Large intestine (tissue), 3 donors: Measurements from ENCODE around the gene PPIP5K1. TPM values are rescaled to one million over a fixed set of nuclear protein-coding genes. Genes with fewer than 3 reads are reported as not detected.
"Not testable (repeated sequence)": the region's sequence is repeated elsewhere in the genome, so short reads cannot be mapped to it uniquely, and the experiment has no call there.

Source experiments
- DNase-seq, 2 donors: peaks; one replicate each; pipeline versions ENCODE4 v3.0.0 to v3.0.0-alpha.2; 2013
- H3K27ac ChIP-seq: one replicate; pipeline ENCODE4 v1.5.1; 2013; ENCODE audit warnings: low read length
- H3K27me3 ChIP-seq: 2 replicates; pipeline ENCODE4 v1.6.1; 2013; ENCODE audit warnings: low read length; ENCODE audit not compliant: control insufficient read depth, insufficient read depth
- H3K36me3 ChIP-seq: 2 replicates; pipeline ENCODE4 v1.6.1; 2013; ENCODE audit warnings: low read length; ENCODE audit not compliant: control insufficient read depth, insufficient read depth
- H3K4me1 ChIP-seq: one replicate; pipeline ENCODE4 v1.6.1; 2013; ENCODE audit warnings: low read length; ENCODE audit not compliant: control insufficient read depth, insufficient read depth
- H3K4me3 ChIP-seq: one replicate; pipeline ENCODE4 v1.5.1; 2013; ENCODE audit warnings: low read length
- H3K9me3 ChIP-seq: one replicate; pipeline ENCODE4 v1.6.1; 2013; ENCODE audit warnings: mild to moderate bottlenecking, low read depth, low read length, moderate library complexity; ENCODE audit not compliant: control insufficient read depth
- WGBS: methylation state at CpG from one replicate; pipeline ENCODE4 v1.1.5; 2013; ENCODE audit warnings: low lambda C conversion rate; ENCODE audit not compliant: insufficient coverage; 5-methylcytosine and 5-hydroxymethylcytosine counted together
- polyA plus RNA-seq: library from polyadenylated mRNA; unstranded; fragments of 120-200 nt; gene quantifications from one replicate; pipeline ENCODE4 v1.2.1, GENCODE V29; 2013

PPIP5K1 gene
- polyA plus RNA-seq, 1 donor: 159 TPM

DNA sequence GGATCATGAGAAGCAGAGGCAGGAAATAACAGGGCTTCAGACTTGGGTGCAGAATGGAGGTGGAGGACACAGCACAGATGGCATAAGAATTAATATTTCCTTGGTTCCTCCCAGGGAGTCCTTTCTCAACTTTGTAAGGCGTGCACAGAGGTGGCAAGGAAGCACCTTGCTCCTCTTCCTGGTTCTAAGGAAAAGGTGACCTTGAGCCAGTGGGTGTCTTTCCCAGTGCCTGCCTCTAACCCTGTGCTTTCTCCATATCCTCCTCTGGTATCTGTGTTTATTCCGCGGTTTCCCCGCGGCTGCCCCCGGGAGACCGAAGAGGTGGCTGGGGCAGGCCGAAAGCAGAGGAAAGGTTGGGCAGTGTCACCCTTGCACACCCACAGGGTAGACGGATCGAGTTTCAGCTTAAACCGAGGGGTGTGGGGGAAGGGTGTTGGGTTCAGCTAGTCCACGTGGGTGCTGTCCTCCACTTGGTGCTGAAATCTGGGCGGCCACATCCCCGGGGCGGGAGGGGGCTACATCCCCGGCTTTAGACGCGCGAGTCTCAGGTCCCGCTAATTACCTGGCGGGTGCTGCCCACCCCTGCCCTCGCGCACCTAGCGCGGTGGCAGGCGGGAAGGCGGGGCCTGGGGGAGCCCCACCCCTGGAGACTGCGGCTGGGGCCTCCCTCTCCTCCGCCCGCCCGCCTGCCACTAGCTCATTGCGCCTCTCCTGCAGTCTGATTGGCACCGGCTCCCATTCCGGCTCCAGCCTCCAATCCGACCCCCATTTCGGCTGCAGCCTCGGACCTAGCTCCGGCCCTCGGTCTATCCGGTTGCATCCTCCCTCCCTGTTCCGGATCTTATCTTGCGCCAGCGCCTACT is 3.6 kb upstream of the PPIP5K1 start, which contains the start of gene CKMT1B:
Gene CKMT1B (plus strand): TSS at position 700 of the 863 bp plus-strand sequence. CDS start 192 bp downstream, outside the sequence.
- not testable (repeated sequence) for H3K36me3 ChIP-seq, H3K4me3 ChIP-seq, H3K4me1 ChIP-seq, H3K27me3 ChIP-seq, H3K9me3 ChIP-seq, DNase-seq, H3K27ac ChIP-seq
- no CpG with 5 or more reads among the region's 43 CpGs for WGBS

DNA sequence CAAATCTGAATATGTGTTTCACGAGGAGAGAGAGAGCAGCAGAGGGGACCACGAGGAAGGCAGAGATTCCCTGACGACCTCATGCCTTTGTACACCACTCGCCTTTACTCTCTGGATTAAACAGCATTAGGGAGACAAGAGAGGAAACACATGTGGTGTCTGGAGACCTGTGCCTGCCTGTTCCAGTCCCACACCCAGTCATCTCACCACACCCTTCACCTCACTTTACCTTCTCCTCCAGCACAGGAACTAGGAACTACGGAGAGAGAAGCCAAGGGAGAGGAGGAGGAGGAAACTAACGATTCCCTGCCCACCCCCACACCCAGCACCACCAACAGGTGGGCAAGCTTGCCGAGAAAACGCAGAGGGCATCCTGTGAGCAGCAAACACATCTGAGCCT is 2.8 kb upstream of the PPIP5K1 start:
- H3K27me3 ChIP-seq, H3K4me3 ChIP-seq, H3K9me3 ChIP-seq, H3K36me3 ChIP-seq, DNase-seq, H3K4me1 ChIP-seq, H3K27ac ChIP-seq: not testable (repeated sequence)
- WGBS: no CpG with 5 or more reads among the region's 8 CpGs

DNA sequence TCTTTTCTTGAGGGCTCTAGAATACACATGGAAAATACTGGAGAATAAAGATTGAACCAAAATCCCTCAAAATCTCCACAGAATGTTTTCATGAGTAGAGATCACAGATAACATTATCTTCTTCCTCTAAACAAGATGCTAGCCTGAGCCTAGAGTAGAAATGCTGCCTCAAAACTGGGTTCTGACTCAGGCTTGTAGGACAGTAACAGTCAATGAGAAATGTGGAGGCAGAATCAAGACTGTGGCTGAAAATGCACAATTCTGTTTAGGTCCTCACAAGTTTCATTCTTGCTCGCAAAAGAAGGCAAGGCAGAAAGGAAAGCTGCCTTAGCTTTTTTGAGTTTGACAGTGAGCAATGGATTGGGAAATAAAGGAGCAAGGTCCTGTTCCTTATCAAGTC is 15.4 kb downstream of the PPIP5K1 start:
- not testable (repeated sequence) for H3K4me1 ChIP-seq, H3K27ac ChIP-seq, H3K4me3 ChIP-seq, DNase-seq, H3K9me3 ChIP-seq, H3K27me3 ChIP-seq, H3K36me3 ChIP-seq
- no CpG with 5 or more reads among the region's 1 CpG for WGBS

DNA sequence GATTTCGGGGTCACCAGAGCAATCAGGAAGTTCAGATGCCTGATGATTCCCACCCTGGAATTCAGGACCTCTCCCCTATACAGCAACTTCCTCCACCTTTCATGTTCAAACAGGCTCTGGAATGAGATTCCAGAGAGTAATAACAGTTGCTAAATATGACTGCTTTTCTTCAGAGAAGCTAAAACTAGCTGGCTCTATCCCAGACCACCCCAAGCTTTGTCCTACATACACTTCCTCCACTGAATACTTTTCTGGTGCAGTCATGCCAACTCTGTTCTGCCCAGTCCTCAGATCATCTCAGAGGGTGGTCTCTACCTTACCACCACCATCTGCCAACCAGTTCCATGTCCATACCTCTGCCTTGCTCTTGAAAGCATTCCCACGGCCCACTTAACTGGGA is 23.4 kb downstream of the PPIP5K1 start:
- not testable (repeated sequence) for H3K4me1 ChIP-seq, H3K27ac ChIP-seq, H3K9me3 ChIP-seq, H3K36me3 ChIP-seq, H3K4me3 ChIP-seq, H3K27me3 ChIP-seq, DNase-seq
- WGBS: no CpG with 5 or more reads among the region's 2 CpGs

DNA sequence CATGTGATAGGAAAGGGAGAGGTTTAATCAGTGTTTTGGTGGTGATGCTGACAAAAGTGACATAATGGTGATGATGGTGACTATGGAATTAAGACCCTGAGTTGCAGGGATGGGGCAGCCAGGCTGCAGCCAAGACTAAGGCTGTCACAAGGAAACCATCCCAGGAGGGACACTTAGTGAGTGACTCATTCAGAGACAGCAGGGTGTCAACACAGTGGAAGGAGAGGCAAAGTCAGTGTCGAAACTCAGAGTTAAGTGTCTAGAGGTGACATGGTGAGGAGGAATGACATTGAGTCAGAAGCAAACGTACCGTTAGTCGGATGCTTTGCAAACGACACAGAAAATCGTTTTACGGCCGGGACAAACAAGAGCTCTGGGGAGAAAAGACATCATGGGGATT is 26.2 kb downstream of the PPIP5K1 start:
- WGBS: no CpG with 5 or more reads among the region's 8 CpGs
- H3K4me3 ChIP-seq, H3K36me3 ChIP-seq, H3K27ac ChIP-seq, H3K27me3 ChIP-seq, H3K9me3 ChIP-seq, H3K4me1 ChIP-seq, DNase-seq: not testable (repeated sequence)

DNA sequence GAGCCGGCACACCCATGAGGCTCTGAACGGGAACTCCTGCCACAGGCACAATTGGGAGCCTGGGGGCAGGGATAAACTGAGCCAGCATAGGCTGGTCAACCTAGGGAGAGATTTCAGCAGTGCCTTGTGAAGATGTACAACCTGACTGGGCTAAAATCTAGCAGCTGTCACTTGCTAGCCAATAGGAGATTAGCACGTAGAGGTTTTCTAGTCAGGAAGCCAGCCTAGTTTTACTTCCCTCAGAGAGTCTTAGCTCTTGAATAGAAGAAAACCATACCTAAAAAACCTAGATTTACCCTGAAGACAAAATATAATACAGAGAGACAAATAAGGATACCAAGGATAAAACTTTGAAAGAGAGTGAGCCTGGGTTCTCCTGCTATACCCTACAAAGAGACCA is 27.3 kb downstream of the PPIP5K1 start:
- WGBS: no CpG with 5 or more reads among the region's 3 CpGs
- H3K4me1 ChIP-seq, H3K36me3 ChIP-seq, H3K27me3 ChIP-seq, H3K27ac ChIP-seq, DNase-seq, H3K4me3 ChIP-seq, H3K9me3 ChIP-seq: not testable (repeated sequence)

DNA sequence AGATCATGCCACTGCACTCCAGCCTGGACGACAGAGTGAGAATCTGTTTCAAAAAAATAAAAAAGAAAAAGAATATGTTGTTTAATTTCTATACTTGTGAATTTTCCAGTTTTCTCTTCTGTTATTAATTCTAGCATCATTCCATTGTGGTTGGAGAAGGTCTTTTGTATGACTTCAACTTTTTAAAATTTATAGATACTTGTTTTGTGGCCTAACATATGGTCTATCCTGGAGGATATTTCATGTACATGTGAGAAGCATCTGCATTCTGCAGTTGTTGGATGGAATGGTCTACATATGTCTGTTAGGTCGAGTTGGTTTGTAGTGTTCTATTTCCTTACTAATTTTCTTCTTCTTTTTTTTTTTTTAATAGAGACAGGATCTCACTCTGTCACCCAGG is 37.0 kb downstream of the PPIP5K1 start:
- 100% methylated on average over 1 of the region's 2 CpGs for WGBS
- Histone ChIP-seq H3K9me3 (no peaks in the 10 kb centered on the region), H3K4me1 (no peaks in the 10 kb centered on the region), H3K27ac (no peak overlapping the region), H3K4me3 (no peak overlapping the region), H3K27me3 (no peaks in the 10 kb centered on the region), H3K36me3 (peaks cover 12% of the 10 kb centered on the region)
- DNase-seq: no peak

DNA sequence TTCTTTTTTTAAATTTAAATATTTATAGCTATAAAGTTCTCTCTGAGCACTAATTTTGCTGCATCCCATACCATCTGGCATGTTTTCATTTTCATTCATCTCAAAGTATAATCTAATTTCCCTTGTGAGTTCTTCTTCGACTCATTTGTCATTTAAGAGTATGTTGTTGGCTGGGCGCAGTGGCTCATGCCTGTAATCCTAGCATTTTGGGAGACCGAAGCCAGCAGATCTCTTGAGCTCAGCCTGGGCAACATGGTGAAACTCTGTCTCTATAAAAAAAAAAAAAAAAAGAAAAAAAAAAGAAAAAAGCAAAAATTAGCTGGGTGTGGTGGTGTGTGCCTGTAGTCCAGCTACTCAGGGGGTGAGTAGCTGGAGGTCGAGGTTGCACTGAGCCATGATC is 37.8 kb downstream of the PPIP5K1 start:
- Histone ChIP-seq H3K9me3 (no peaks in the 10 kb centered on the region), H3K4me1 (no peaks in the 10 kb centered on the region), H3K27ac (no peak overlapping the region), H3K4me3 (no peak overlapping the region), H3K36me3 (peaks cover 14% of the 10 kb centered on the region), H3K27me3 (no peaks in the 10 kb centered on the region)
- whole genome bisulfite sequencing: 89% methylated on average over 3 of the region's 4 CpGs
- DNase-seq: no peak

DNA sequence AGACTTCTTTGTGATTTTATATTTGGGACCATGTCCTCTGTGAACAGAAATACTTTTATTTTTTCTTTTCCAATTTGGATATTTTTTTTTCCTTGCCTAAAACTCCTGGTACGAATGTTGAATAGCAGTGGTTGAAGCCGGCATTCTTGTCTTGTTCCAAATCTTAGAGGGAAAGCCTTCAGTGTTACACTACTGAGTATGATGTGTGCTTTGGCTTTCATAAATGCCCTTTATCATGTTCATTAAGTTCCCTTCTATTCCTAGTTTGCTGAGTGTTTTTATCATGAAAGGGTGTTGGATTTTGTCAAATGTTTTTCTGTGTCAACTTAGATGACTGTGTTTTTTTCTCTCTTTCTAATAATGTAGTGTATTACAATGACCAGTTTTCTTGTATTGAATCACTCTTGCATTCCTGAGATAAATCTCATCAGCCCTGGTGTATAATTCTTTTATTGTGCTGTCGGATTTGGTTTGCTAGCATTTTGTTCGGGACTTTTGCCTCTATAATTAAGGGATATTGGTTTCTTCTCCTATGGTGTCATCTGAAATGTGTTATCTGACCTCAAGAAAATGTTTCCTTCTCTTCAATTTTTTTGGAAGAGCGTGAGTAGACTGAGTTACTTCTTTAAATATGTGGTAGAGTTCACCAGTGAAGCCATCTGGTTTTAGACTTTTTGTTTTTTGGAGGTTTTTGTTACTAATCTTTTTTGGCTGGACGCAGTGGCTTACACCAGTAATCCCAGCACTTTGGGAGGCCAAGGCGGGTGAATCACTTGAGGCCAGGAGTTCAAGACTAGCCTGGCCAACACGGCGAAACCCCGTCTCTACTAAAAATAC is 39.3 kb downstream of the PPIP5K1 start:
- H3K27me3 ChIP-seq: no peaks in the 10 kb centered on the region
- no peaks in the 10 kb centered on the region for H3K4me1 ChIP-seq
- no peak for DNase-seq
- no peak overlapping the region for H3K27ac ChIP-seq
- 100% methylated on average over 3 of the region's 10 CpGs for WGBS
- H3K4me3 ChIP-seq: no peak overlapping the region
- H3K36me3 ChIP-seq: peaks cover 13% of the 10 kb centered on the region
- H3K9me3 ChIP-seq: no peaks in the 10 kb centered on the region

DNA sequence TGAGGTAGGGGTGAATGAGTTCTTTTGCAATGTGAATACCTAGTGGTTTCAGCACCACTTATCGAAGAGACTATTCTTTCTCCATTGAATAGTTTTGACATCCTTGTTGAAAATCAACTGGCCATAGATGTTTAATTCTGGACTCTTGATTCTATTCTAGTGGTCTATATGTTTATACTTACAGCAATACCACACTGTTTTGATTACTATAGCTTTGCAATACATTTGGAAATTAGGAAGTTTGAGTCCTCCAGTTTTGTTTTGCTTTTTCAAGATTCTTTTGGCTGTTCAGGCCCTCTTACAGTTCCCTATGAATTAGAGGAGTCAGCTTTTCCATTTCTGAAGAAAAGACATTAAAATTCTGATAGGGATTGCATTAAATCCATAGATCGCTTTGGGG is 42.5 kb downstream of the PPIP5K1 start:
- Histone ChIP-seq H3K4me1 (no peaks in the 10 kb centered on the region), H3K27ac (no peak overlapping the region), H3K36me3 (peaks cover 10% of the 10 kb centered on the region), H3K27me3 (no peaks in the 10 kb centered on the region), H3K4me3 (no peak overlapping the region), H3K9me3 (peaks cover 4% of the 10 kb centered on the region)
- no CpG with 5 or more reads among the region's 2 CpGs for WGBS
- DNase-seq: no peak
